ENCODE results near the gene JADE1. TPM values are rescaled to one million over a fixed set of nuclear protein-coding genes. Genes with fewer than 3 reads are reported as not detected.

JADE1 gene
- total and polyA plus RNA-seq, 9 of the 15 experiments (the other 6 are each of a cell fraction or from before 2014, with no cell fraction given) = 8.3 to 37.9 (median 24.4) TPM

GRCh38 chr4:128810331-128810870 is 901 bp downstream of the JADE1 start (continued):
- TF ChIP-seq ZBTB40 (IDR thresholded peaks at IDR 0.05) = peak; percentile 55; the same call in 1 of the 2 replicates
- no peak for TF ChIP-seq ZBTB40 (CRISPR knock-in tag; IDR thresholded peaks at IDR 0.05)
- peak in 1 of 2 experiments; percentile 34 for TF ChIP-seq AFF1 (IDR thresholded peaks at IDR 0.05; ENCODE audit: low read depth in 1 of 2, partially characterized antibody in 2 of 2)

Measured in K562 (cell line).